NCI-H146 (cell line): ENCODE data around the gene LRFN4.
"Not testable (repeated sequence)": the region's sequence is repeated elsewhere in the genome, so short reads cannot be mapped to it uniquely, and the experiment has no call there.

Source experiments
- DNase-seq: peaks from one replicate; lab custom pipeline; 2025; lab: John Stamatoyannopoulos, UW

The LRFN4 gene

GRCh38 chr11:66856496-66857233, at the start of gene LRFN4:
LRFN4 (plus strand) TSS chr11:66857064; CDS start chr11:66857745, 681 bp downstream.
- peak; percentile 80 for DNase-seq

GRCh38 chr11:66809592-66809991, 47.3 kb upstream of the LRFN4 start:
- DNase-seq = no peak

GRCh38 chr11:66810576-66811185, 46.2 kb upstream of the LRFN4 start:
- no peak for DNase-seq

- no peak for DNase-seq
Measured at GRCh38 chr11:66814678-66815077, 42.2 kb upstream of the LRFN4 start.

GRCh38 chr11:66815646-66816045, 41.2 kb upstream of the LRFN4 start:
- DNase-seq = no peak

- DNase-seq = no peak
Measured at GRCh38 chr11:66818231-66818955, 38.5 kb upstream of the LRFN4 start.

GRCh38 chr11:66820381-66820780, 36.5 kb upstream of the LRFN4 start:
- no peak for DNase-seq

- no peak for DNase-seq
Measured at GRCh38 chr11:66820901-66821300, 36.0 kb upstream of the LRFN4 start.

- no peak for DNase-seq
Measured at GRCh38 chr11:66823700-66824099, 33.2 kb upstream of the LRFN4 start.

- DNase-seq = not testable (repeated sequence)
Measured at GRCh38 chr11:66824573-66824972, 32.3 kb upstream of the LRFN4 start.

- no peak for DNase-seq
Measured at GRCh38 chr11:66834539-66834845, 22.4 kb upstream of the LRFN4 start.

- no peak for DNase-seq
Measured at GRCh38 chr11:66834943-66835342, 21.9 kb upstream of the LRFN4 start.

- no peak for DNase-seq
Measured at GRCh38 chr11:66835768-66836405, 21.0 kb upstream of the LRFN4 start.

GRCh38 chr11:66840317-66841091, 16.4 kb upstream of the LRFN4 start:
- DNase-seq = no peak

GRCh38 chr11:66841861-66842260, 15.0 kb upstream of the LRFN4 start:
- DNase-seq = no peak

GRCh38 chr11:66842501-66842895, 14.4 kb upstream of the LRFN4 start:
- no peak for DNase-seq

GRCh38 chr11:66842896-66843775, 13.7 kb upstream of the LRFN4 start, which contains the start of gene RCE1:
RCE1 (plus strand) TSS chr11:66843441; CDS start chr11:66843456, 15 bp downstream.
- DNase-seq = peak; percentile 89

GRCh38 chr11:66843776-66844495, 12.9 kb upstream of the LRFN4 start:
- DNase-seq = no peak

- no peak for DNase-seq
Measured at GRCh38 chr11:66844496-66845142, 12.2 kb upstream of the LRFN4 start.
